Measurements from ENCODE around the gene OPHN1. TPM values are rescaled to one million over a fixed set of nuclear protein-coding genes. Genes with fewer than 3 reads are reported as not detected.

The OPHN1 gene
- total and polyA plus RNA-seq, 10 of the 15 experiments (the other 5 are each of a cell fraction or from before 2014, with no cell fraction given) = under 0.01 to 0.03 (median 0.03) TPM; not detected in 6

DNA sequence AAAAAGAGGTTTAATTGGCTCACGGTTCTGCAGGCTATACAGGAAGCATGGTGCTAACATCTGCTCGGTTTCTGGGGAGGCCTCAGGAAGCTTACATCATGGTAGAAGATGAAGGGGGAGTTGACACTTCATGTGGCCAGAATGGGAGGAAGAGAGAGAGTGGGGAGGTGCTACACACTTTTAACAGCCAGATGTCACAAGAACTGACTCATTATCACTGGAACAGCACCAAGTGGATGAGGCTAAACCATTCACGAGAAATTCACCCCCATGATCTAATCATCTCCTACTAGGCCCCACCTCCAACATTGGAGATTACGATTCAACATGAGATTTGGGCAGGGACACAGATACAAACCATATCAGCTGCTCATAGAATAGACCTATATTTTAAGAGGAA, 255.8 kb downstream of the OPHN1 start:
- H3K4me2 ChIP-seq (ENCODE audit: control insufficient read depth, insufficient read depth) = no peak overlapping the region
- DNase-seq (ENCODE audit: low read depth, low spot score) = no peak
- H3K9ac ChIP-seq (ENCODE audit: control insufficient read depth, insufficient read depth, low read length) = no peak overlapping the region
- no peaks in the 10 kb centered on the region for H3K27me3 ChIP-seq (replicated peaks in 1 of 2; ENCODE audit: control insufficient read depth in 2 of 2, insufficient read depth in 2 of 2, low read length in 1 of 2)
- no peak overlapping the region for H3K27ac ChIP-seq (ENCODE audit: control insufficient read depth, insufficient read depth)
- no TSS peak for BruUV-seq (replicated peaks)
- H2AFZ ChIP-seq (ENCODE audit: control insufficient read depth, low read depth, low read length) = no peak overlapping the region
- intact Hi-C loops (cut with micrococcal nuclease; ENCODE audit: unreplicated experiment) (no loop called here), in situ Hi-C loops (cut with MboI) (loop anchor here (25.0 kb wide), 1 partner anchor 1110 kb away; no protein-coding TSS in a partner anchor)
- no peak for FAIRE-seq
- ChIA-PET CTCF (no interaction called here), SMC1A (ENCODE audit: uncharacterized antibody, unreplicated experiment) (no interaction called here), RAD21 (ENCODE audit: unreplicated experiment) (no interaction called here), POLR2A (no interaction called here)
- H3K4me1 ChIP-seq (ENCODE audit: control insufficient read depth, insufficient read depth, low read length) = no peaks in the 10 kb centered on the region
- no peaks in the 10 kb centered on the region for H3K36me3 ChIP-seq (ENCODE audit: control insufficient read depth in 2 of 2, insufficient read depth in 2 of 2, low read length in 1 of 2)
- ATAC-seq = no peak
- H4K20me1 ChIP-seq (ENCODE audit: control insufficient read depth, insufficient read depth) = no peaks in the 10 kb centered on the region
- 7% methylated on average over 4 of the region's 4 CpGs for WGBS (ENCODE audit: insufficient coverage, insufficient replicate concordance, low lambda C conversion rate, missing lambda C conversion rate)
- no peaks in the 10 kb centered on the region for H3K79me2 ChIP-seq (ENCODE audit: control insufficient read depth, insufficient read depth, low read length)
- H3K9me3 ChIP-seq (replicated peaks; ENCODE audit: control insufficient read depth, insufficient read depth, low read length) = no peaks in the 10 kb centered on the region
- no peak overlapping the region for H3K4me3 ChIP-seq
- TF ChIP-seq RAD21 (IDR thresholded peaks at IDR 0.05; ENCODE audit: insufficient read depth, low read depth, low read length) (no peak), ZNF687 (IDR thresholded peaks at IDR 0.05) (no peak), TAF1 (IDR thresholded peaks at IDR 0.05; ENCODE audit: borderline replicate concordance, low read depth, low read length) (no peak), ELK1 (IDR thresholded peaks at IDR 0.05; ENCODE audit: low read depth, low read length) (no peak), LARP7 (IDR thresholded peaks at IDR 0.05) (no peak), BRCA1 (IDR thresholded peaks at IDR 0.05; ENCODE audit: low read depth, low read length) (no peak), NBN (IDR thresholded peaks at IDR 0.05) (no peak), FOXM1 (IDR thresholded peaks at IDR 0.05; ENCODE audit: low read depth, low read length) (no peak), IRF3 (IDR thresholded peaks at IDR 0.05) (no peak)
- TF ChIP-seq, protein P1, sequence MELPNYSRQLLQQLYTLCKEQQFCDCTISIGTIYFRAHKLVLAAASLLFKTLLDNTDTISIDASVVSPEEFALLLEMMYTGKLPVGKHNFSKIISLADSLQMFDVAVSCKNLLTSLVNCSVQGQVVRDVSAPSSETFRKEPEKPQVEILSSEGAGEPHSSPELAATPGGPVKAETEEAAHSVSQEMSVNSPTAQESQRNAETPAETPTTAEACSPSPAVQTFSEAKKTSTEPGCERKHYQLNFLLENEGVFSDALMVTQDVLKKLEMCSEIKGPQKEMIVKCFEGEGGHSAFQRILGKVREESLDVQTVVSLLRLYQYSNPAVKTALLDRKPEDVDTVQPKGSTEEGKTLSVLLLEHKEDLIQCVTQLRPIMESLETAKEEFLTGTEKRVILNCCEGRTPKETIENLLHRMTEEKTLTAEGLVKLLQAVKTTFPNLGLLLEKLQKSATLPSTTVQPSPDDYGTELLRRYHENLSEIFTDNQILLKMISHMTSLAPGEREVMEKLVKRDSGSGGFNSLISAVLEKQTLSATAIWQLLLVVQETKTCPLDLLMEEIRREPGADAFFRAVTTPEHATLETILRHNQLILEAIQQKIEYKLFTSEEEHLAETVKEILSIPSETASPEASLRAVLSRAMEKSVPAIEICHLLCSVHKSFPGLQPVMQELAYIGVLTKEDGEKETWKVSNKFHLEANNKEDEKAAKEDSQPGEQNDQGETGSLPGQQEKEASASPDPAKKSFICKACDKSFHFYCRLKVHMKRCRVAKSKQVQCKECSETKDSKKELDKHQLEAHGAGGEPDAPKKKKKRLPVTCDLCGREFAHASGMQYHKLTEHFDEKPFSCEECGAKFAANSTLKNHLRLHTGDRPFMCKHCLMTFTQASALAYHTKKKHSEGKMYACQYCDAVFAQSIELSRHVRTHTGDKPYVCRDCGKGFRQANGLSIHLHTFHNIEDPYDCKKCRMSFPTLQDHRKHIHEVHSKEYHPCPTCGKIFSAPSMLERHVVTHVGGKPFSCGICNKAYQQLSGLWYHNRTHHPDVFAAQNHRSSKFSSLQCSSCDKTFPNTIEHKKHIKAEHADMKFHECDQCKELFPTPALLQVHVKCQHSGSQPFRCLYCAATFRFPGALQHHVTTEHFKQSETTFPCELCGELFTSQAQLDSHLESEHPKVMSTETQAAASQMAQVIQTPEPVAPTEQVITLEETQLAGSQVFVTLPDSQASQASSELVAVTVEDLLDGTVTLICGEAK (IDR thresholded peaks at IDR 0.05; ENCODE audit: borderline replicate concordance) = no peak
